ENCODE measurements around the gene CRACR2A.

DNA sequence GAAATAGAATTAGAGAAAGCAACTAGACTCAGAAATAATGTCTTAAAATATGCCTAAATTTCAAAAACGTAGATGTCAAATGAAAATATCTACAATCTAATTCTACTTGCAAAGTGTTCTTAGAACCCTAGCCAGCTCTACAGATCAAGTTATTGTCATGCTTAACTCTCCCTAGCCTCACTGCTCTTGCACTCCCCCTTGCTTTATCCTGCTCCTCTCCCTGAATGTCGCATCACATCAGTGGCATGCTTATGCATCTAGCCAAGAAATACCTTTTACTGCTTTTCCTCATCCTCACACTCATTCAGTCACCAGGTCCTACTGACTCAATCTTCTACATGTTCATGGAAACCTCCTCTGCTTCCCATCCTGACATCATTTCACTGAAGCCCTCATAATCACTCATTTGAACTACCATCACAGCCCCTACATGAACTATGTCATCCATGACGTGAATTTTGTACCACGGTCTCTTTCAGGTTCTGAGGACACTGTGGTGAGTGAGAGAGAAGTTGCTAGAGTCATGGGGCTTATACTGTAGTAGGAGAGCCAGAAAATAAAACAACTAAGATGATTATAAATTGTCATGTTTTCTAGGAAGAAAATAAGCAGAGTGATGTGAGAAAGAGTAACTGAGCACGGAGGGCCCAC, 22.6 kb upstream of the CRACR2A start:
- TF ChIP-seq, protein P1, sequence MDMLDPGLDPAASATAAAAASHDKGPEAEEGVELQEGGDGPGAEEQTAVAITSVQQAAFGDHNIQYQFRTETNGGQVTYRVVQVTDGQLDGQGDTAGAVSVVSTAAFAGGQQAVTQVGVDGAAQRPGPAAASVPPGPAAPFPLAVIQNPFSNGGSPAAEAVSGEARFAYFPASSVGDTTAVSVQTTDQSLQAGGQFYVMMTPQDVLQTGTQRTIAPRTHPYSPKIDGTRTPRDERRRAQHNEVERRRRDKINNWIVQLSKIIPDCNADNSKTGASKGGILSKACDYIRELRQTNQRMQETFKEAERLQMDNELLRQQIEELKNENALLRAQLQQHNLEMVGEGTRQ (IDR thresholded peaks at IDR 0.05; ENCODE audit: low read depth, low read length) = no peak
- no peak for TF ChIP-seq RFX5 (IDR thresholded peaks at IDR 0.05; ENCODE audit: low read depth, low read length)
- no peak for TF ChIP-seq POLR2A (IDR thresholded peaks at IDR 0.05; ENCODE audit: low read depth, low read length)
- TF ChIP-seq CTCF (conservative IDR thresholded peaks at IDR 0.05; ENCODE audit: low read depth, low read length) = no peak

All from IMR-90 (cell line).